AG04450 (cell line): ENCODE results near the gene CASP8AP2. TPM values are rescaled to one million over a fixed set of nuclear protein-coding genes. Genes with fewer than 3 reads are reported as not detected.

Source experiments
- CTCF ChIA-PET: fragments of 300-600, 350-600 bp; formaldehyde crosslinking; extraction: SDS; loops from one replicate; lab custom pipeline; 2022; ENCODE audit warnings: antibody characterized with exemption, inconsistent platforms; lab: Charles Lee
- POLR2A ChIA-PET: fragments of 350-600 bp; formaldehyde crosslinking; extraction: SDS; loops from one replicate; lab custom pipeline; 2021; ENCODE audit warnings: antibody characterized with exemption, inconsistent platforms; lab: Yijun Ruan, JAX
- DNase-seq: peaks from one replicate; pipeline ENCODE4 v3.0.0-alpha.2; 2011; ENCODE audit warnings: low read depth, low spot score
- H3K27ac ChIP-seq: one replicate; pipeline ENCODE4 v1.5.1; 2012; ENCODE audit warnings: low read depth, low read length, control low read depth
- H3K27me3 ChIP-seq: one replicate; pipeline ENCODE4 v1.6.0; 2012; ENCODE audit warnings: low read length; ENCODE audit not compliant: control insufficient read depth, insufficient read depth
- H3K4me3 ChIP-seq: 2 replicates; pipeline ENCODE4 v1.5.1; 2011; ENCODE audit warnings: mild to moderate bottlenecking, low read depth, low read length, control low read depth
- H3K9me3 ChIP-seq: 2 replicates; pipeline ENCODE4 v1.5.1; 2012; ENCODE audit warnings: low read length; ENCODE audit not compliant: control insufficient read depth, insufficient read depth
- polyA plus RNA-seq: library from polyadenylated mRNA; depleted of rRNA; stranded (reverse); fragments of >200 nt; gene quantifications from 2 replicates; pipeline ENCODE4 v1.2.3, GENCODE V29; 2011
- TF ChIP-seq, protein P1 (sequence below): IDR thresholded peaks from 2 replicates; pipeline ENCODE4 v1.5.1; 2011; ENCODE audit warnings: low read depth, low read length, control low read depth, inconsistent platforms

CASP8AP2 gene
- polyA plus RNA-seq, 1 experiment: 10.8 TPM

GRCh38 chr6:89830170-89830809 is 610 bp downstream of the CASP8AP2 start:
- Histone ChIP-seq H3K4me3 (peak overlapping the region; percentile 96), H3K27me3 (no peaks in the 10 kb centered on the region), H3K9me3 (no peaks in the 10 kb centered on the region; the same call in 1 of the 2 replicates), H3K27ac (no peak overlapping the region)
- ChIA-PET POLR2A (no interaction called here), CTCF (no interaction called here)
- no peak for DNase-seq
- TF ChIP-seq, protein P1, sequence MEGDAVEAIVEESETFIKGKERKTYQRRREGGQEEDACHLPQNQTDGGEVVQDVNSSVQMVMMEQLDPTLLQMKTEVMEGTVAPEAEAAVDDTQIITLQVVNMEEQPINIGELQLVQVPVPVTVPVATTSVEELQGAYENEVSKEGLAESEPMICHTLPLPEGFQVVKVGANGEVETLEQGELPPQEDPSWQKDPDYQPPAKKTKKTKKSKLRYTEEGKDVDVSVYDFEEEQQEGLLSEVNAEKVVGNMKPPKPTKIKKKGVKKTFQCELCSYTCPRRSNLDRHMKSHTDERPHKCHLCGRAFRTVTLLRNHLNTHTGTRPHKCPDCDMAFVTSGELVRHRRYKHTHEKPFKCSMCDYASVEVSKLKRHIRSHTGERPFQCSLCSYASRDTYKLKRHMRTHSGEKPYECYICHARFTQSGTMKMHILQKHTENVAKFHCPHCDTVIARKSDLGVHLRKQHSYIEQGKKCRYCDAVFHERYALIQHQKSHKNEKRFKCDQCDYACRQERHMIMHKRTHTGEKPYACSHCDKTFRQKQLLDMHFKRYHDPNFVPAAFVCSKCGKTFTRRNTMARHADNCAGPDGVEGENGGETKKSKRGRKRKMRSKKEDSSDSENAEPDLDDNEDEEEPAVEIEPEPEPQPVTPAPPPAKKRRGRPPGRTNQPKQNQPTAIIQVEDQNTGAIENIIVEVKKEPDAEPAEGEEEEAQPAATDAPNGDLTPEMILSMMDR: no peak

DNA sequence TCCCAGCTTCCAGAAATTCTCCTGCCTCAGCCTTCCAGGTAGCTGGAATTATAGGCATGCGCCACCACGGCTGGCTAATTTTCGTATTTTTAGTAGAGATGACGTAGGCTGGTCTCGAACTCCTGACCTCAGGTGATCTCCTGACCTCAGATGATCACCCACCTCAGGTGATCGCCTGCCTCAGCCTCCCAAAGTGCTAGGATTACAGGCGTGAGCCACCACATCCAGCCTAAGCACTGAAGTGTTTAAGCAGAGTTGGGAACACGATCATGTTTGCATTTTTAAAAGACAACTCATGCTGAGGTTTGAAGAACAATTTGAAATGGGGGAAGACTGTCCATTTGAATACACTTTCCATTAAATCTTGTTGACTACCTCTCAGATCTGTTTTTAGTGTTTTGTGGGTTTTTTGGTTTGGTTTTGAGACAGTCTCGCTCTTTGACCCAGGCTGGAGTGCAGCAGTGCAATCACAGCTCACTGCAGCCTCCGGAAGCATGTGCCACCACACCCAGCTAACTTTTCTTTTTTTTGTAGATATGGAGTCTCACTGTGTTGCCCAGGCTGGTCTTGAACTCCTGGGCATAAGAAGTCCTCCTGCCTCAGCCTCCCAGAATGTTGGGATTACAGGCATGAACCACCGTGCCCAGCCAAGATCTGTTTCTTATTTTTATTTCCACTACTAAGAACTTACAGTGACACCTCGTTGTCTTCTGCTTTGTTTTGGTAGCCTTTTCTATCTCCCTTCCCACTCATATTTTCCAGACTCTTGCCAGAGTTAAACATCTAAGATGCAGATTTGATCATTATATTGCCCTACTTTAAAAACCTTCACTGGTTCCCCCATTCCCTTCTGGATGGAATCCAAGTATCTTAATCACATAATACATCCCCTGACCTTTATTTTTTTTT is 5.5 kb downstream of the CASP8AP2 start:
- H3K4me3 ChIP-seq: no peak overlapping the region
- POLR2A ChIA-PET: no interaction called here
- H3K27me3 ChIP-seq: no peaks in the 10 kb centered on the region
- no peaks in the 10 kb centered on the region for H3K9me3 ChIP-seq
- TF ChIP-seq, protein P1: no peak
- CTCF ChIA-PET: no interaction called here
- DNase-seq: no peak
- no peak overlapping the region for H3K27ac ChIP-seq

- POLR2A ChIA-PET: no interaction called here
- no peak for DNase-seq
- no peak overlapping the region for H3K27ac ChIP-seq
- no peak overlapping the region for H3K4me3 ChIP-seq
- CTCF ChIA-PET: interaction anchor here (1.5 kb wide), 1 partner anchor 44 kb away, joined by 3 read pairs; no protein-coding TSS in a partner anchor
- H3K9me3 ChIP-seq: no peaks in the 10 kb centered on the region
- H3K27me3 ChIP-seq: no peaks in the 10 kb centered on the region
- TF ChIP-seq, protein P1: no peak
Observed at GRCh38 chr6:89836639-89837222, 7.1 kb downstream of the CASP8AP2 start.

DNA sequence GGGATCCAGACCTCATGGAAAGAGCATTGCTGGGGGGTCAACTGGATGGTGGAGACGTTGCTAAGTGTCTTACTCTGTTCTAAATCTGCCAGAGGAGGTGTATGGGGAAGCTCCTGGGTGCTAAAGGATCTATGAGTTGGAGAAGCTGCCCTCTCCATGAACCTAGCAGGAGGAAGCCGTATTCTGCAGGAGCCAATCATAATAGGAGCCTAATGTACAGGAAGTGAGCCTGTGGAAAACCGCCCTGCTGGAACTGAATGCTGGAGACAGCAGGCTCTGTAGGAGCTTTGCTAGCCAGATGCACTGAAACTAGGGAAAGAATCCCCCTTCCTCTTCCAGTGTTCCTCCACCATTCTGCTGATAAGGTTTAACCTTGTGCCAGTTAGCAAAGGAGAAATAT is 10.9 kb downstream of the CASP8AP2 start:
- ChIA-PET CTCF (no interaction called here), POLR2A (interaction anchor here (0.7 kb wide), 1 partner anchor 13 kb away, joined by 7 read pairs; no protein-coding TSS in a partner anchor)
- no peak for DNase-seq
- H3K9me3 ChIP-seq: no peaks in the 10 kb centered on the region
- H3K4me3 ChIP-seq: no peak overlapping the region
- H3K27ac ChIP-seq: no peak overlapping the region
- no peaks in the 10 kb centered on the region for H3K27me3 ChIP-seq
- TF ChIP-seq, protein P1: no peak
